Omental fat pad (tissue), 4 donors: ENCODE data around the gene TNS1. TPM values are rescaled to one million over a fixed set of nuclear protein-coding genes. Genes with fewer than 3 reads are reported as not detected.

Experiments
- ATAC-seq: fragments of 150-250 bp; one replicate; pipeline ENCODE4 v1.9.1; 2016; ENCODE audit warnings: mild to moderate bottlenecking, moderate library complexity; ENCODE audit not compliant: low FRiP score
- DNase-seq: peaks from one replicate; pipeline ENCODE4 v3.0.0-alpha.2; 2019; ENCODE audit warnings: low spot score
- CTCF ChIP-seq, 3 donors: fragments of 450-650 bp; IDR thresholded peaks; one replicate each; pipeline ENCODE4 v1.5.1; 2016 to 2017; ENCODE audit warnings: antibody characterized with exemption in 3 of 3, mild to moderate bottlenecking in 3 of 3, moderate library complexity in 2 of 3
- total RNA-seq, 4 donors: library from RNA; depleted of rRNA; stranded (reverse); fragments of >200 nt; gene quantifications; one replicate each; pipeline ENCODE4 v1.1.0, GENCODE V29; 2016

TNS1 gene
- total RNA-seq, 4 donors from 2014 or later = 135 to 453 (median 361) TPM

- ATAC-seq (peak; percentile 5), DNase-seq (no peak)
- no peak for TF ChIP-seq CTCF (IDR thresholded peaks at IDR 0.05)
These were observed 23.5 kb downstream of the TNS1 start for GRCh38 chr2:217979151-217979811.

DNA sequence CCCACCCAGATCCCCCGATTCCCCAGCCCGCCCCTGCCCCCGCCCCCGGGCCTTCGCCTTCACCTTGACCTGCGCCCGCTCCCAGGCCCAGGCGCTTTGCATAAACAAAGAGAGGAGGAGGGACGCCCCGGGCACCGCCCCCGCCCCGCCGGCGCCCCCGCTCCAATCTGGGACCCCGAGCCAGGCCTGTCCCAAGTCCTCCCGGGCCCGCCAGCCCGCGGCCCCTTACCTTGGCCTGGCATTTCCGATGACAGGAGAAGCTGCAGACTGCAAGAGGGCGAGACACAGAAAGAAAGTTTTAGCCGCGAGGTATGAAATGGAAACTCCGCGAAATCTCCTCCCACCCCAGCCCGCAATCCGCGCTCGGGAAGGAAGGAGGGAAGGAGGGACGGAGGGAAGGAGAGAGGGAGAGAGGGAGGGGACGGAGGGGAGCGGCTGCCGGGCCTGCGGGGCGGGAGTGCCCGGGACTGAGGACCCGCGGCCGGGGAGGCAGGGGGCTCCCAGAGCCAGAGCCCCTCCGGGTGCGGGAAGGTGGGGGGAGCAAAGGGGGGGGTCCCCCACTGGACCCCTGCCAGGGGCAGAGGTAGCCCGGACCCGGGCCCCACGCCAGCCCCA lies 24.2 kb downstream of the TNS1 start:
- TF ChIP-seq CTCF (IDR thresholded peaks at IDR 0.05) = no peak
- ATAC-seq (peak; percentile 34), DNase-seq (no peak)

- DNase-seq = no peak
These were observed 24.8 kb downstream of the TNS1 start for GRCh38 chr2:217977840-217978535.

DNA sequence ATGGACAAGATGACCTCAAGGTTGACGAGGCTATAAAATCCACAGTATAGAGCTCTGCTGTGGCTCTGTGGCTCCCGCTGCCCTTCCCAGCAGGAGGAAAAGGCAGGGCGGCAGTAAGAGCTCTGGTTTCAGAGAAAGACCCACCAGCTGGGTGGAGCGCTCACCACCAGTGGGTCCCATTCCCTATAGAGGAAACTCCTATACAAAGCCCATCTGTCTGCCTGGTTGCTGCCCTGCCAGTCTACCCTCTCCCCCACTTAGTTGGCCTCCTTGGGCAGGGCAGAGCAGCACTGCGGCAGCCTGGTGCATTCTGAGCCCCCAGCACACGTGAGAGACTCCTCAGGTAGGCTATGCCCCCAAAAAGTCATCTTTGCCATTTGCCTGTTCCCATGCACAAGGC lies 26.5 kb downstream of the TNS1 start:
- no peak for ATAC-seq
- TF ChIP-seq CTCF (IDR thresholded peaks at IDR 0.05) = no peak
- DNase-seq = no peak

More at GRCh38 chr2:217977840-217978535, 24.8 kb downstream of the TNS1 start:
- TF ChIP-seq CTCF (IDR thresholded peaks at IDR 0.05) = no peak
- ATAC-seq = no peak

- TF ChIP-seq CTCF (IDR thresholded peaks at IDR 0.05) = no peak
- no peak for ATAC-seq
- no peak for DNase-seq
These were observed 27.2 kb downstream of the TNS1 start for GRCh38 chr2:217975626-217976025.

GRCh38 chr2:217974389-217975005 lies 28.3 kb downstream of the TNS1 start:
- ATAC-seq (no peak), DNase-seq (no peak)
- no peak for TF ChIP-seq CTCF (IDR thresholded peaks at IDR 0.05)
